Osteoblast (primary cell): ENCODE data around the gene PTPRH. TPM values are rescaled to one million over a fixed set of nuclear protein-coding genes. Genes with fewer than 3 reads are reported as not detected.

ENCODE experiments used
- DNase-seq: peaks from one replicate; pipeline ENCODE4 v3.0.0; 2011; ENCODE audit warnings: low spot score, mixed read lengths; ENCODE audit not compliant: insufficient read length; ENCODE audit errors: missing footprints
- H2AFZ ChIP-seq: 2 replicates; pipeline ENCODE4 v1.6.0; 2011; ENCODE audit warnings: mild to moderate bottlenecking, low read length
- H3K27ac ChIP-seq: 2 replicates; pipeline ENCODE4 v1.5.1; 2011; ENCODE audit warnings: mild to moderate bottlenecking, low read depth, low read length, moderate library complexity
- H3K27me3 ChIP-seq: 2 replicates; pipeline ENCODE4 v1.6.0; 2012; ENCODE audit warnings: mild to moderate bottlenecking, control low read depth, inconsistent platforms, low read length, moderate library complexity; ENCODE audit not compliant: insufficient read depth
- H3K36me3 ChIP-seq: 2 replicates; pipeline ENCODE4 v1.5.1; 2011; ENCODE audit warnings: mild to moderate bottlenecking, low read length, control low read depth, moderate library complexity; ENCODE audit not compliant: insufficient read depth
- H3K4me1 ChIP-seq: 2 replicates; pipeline ENCODE4 v1.5.1; 2011; ENCODE audit warnings: mild to moderate bottlenecking, low read length, control low read depth, moderate library complexity; ENCODE audit not compliant: insufficient read depth
- H3K4me2 ChIP-seq: 2 replicates; pipeline ENCODE4 v1.6.0; 2011; ENCODE audit warnings: mild to moderate bottlenecking, low read length; ENCODE audit not compliant: insufficient read depth
- H3K4me3 ChIP-seq: fragments of 200-600 bp; sonication (generic); 3 replicates; pipeline ENCODE4 v1.5.1; 2012; ENCODE audit warnings: mild to moderate bottlenecking, low read length, inconsistent platforms; ENCODE audit not compliant: insufficient read depth
- H3K79me2 ChIP-seq: 2 replicates; pipeline ENCODE4 v1.6.0; 2012; ENCODE audit warnings: mild to moderate bottlenecking, low read length, control low read depth, inconsistent platforms; ENCODE audit not compliant: insufficient read depth
- H3K9me3 ChIP-seq: 2 replicates; pipeline ENCODE4 v1.5.1; 2011; ENCODE audit warnings: low read depth, low read length, control low read depth
- H4K20me1 ChIP-seq: 2 replicates; pipeline ENCODE4 v1.6.0; 2012; ENCODE audit warnings: mild to moderate bottlenecking, low read length, control low read depth; ENCODE audit not compliant: insufficient read depth
- total RNA-seq: library from RNA; depleted of rRNA; stranded (reverse); fragments of >200 nt; gene quantifications from 2 replicates; pipeline ENCODE4 v1.2.3, GENCODE V29; 2012
- TF ChIP-seq, protein P1 (sequence below): IDR thresholded peaks from 2 replicates; pipeline ENCODE4 v1.5.1; 2011; ENCODE audit warnings: mild to moderate bottlenecking, low read depth, low read length, moderate library complexity; ENCODE audit errors: extremely low read depth

PTPRH gene
- total RNA-seq, 1 donor, result 1.1 TPM

DNA sequence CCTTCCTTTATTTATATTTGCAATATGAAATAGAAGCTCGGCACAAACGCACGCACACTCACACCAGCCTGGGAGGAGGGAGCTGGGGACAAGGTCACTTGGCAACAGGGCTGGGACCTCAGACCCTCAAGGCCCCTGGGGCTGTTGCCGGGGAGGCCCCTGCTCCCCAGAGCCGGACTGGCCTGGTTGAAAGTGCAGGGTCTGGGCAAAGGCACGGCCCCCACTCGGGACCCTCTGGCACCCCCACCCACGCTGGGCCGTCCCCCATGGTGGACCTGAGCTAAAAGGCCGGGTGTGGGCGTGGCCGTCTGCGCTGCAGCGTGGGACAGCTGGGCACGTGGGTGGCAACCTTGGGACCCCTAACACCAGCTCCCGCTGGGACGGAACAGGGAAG, 20.5 kb upstream of the PTPRH start:
- Histone ChIP-seq H3K4me3 (no peak overlapping the region), H3K27me3 (no peaks in the 10 kb centered on the region), H3K9me3 (no peaks in the 10 kb centered on the region), H3K36me3 (peaks cover 38% of the 10 kb centered on the region), H3K4me2 (no peak overlapping the region), H3K4me1 (no peaks in the 10 kb centered on the region), H4K20me1 (peaks cover 26% of the 10 kb centered on the region), H2AFZ (no peak overlapping the region), H3K27ac (no peak overlapping the region), H3K79me2 (no peaks in the 10 kb centered on the region)
- TF ChIP-seq, protein P1, sequence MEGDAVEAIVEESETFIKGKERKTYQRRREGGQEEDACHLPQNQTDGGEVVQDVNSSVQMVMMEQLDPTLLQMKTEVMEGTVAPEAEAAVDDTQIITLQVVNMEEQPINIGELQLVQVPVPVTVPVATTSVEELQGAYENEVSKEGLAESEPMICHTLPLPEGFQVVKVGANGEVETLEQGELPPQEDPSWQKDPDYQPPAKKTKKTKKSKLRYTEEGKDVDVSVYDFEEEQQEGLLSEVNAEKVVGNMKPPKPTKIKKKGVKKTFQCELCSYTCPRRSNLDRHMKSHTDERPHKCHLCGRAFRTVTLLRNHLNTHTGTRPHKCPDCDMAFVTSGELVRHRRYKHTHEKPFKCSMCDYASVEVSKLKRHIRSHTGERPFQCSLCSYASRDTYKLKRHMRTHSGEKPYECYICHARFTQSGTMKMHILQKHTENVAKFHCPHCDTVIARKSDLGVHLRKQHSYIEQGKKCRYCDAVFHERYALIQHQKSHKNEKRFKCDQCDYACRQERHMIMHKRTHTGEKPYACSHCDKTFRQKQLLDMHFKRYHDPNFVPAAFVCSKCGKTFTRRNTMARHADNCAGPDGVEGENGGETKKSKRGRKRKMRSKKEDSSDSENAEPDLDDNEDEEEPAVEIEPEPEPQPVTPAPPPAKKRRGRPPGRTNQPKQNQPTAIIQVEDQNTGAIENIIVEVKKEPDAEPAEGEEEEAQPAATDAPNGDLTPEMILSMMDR, result no peak
- peak; percentile 67 for DNase-seq

DNA sequence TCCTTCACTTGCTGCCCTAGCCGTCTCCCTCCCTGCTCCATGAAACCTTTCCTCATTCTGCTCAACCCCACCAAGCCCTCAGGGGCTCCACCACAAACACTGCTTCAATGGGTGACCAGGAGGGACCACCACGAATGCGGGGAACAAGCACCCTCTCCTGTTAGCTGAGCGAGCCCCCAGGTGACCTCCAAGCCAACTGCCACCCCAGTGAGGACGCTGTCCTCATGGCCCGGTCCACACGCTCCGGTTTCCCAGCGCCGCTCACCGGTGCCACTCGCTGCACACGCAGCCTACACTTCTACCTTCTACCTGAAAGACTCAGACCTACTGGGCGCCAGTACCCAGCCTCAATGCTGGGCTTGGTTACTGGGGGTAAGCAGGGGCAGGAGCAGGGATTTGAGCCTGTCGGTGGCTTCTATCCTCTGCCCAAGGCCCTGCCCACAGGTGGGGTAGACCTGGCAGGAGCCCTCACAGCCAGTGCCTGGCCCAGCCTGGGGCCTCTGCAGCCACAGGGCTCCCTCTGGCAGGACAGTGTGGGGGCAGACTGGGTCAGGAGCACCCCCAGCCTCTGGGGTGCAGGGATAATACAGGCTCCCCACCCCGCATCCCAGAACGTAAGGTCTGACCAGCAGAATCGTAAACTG, 20.0 kb upstream of the PTPRH start:
- Histone ChIP-seq H3K4me2 (no peak overlapping the region), H3K36me3 (peaks cover 33% of the 10 kb centered on the region), H3K27me3 (no peaks in the 10 kb centered on the region), H4K20me1 (peaks cover 20% of the 10 kb centered on the region), H3K4me3 (no peak overlapping the region), H3K4me1 (no peaks in the 10 kb centered on the region), H3K79me2 (no peaks in the 10 kb centered on the region), H3K9me3 (no peaks in the 10 kb centered on the region), H3K27ac (no peak overlapping the region), H2AFZ (no peak overlapping the region)
- TF ChIP-seq, protein P1, result no peak
- DNase-seq, result peak; percentile 64

DNA sequence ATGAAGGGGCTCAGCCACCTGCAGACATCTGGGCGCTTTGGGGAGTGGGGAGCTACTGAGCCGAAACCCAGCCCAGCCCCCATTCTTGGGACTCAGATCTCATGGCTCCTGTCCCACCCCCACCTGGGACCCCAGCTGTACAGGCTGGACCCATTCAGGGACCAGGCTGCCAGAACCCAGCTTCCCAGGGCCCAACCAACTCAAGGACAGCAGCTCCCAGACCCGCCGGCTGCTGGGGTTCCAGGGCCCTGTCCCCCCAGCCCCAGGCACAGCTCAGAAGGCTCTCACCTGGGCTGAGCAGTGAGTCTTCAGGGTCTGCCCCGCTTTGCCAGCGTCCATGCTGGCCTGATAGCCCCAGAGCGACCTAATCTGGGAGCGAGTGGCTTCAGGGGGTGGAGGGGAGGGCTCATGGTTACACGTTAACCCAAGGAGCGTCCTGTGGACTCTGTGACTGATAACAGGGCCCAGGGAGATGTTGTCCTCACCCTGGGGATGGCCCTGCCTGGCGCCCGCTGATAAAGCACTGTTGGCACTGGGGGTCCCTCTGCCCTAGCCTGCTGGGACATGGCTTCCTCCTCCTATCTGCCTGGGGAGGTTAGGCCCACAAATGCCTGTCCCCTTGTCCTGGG, 19.2 kb upstream of the PTPRH start, which contains the start of gene TMEM86B:
Gene TMEM86B (minus strand): TSS at position 361 of the 629 bp plus-strand sequence. CDS start 22 bp downstream, at position 339.
- peak; percentile 77 for DNase-seq
- H3K4me3 ChIP-seq, result no peak within 1 kb of the TSS
- no peak within 1 kb of the TSS for H3K27ac ChIP-seq
- TF ChIP-seq, protein P1, result no peak
- peaks cover 27% of the 10 kb centered on the region for H3K36me3 ChIP-seq
- no peak within 1 kb of the TSS for H2AFZ ChIP-seq
- H3K27me3 ChIP-seq, result no peaks in the 10 kb centered on the region
- H3K4me1 ChIP-seq, result no peaks in the 10 kb centered on the region
- peaks cover 18% of the 10 kb centered on the region for H4K20me1 ChIP-seq
- no peaks in the 10 kb centered on the region for H3K79me2 ChIP-seq
- H3K9me3 ChIP-seq, result no peaks in the 10 kb centered on the region
- no peak within 1 kb of the TSS for H3K4me2 ChIP-seq

DNA sequence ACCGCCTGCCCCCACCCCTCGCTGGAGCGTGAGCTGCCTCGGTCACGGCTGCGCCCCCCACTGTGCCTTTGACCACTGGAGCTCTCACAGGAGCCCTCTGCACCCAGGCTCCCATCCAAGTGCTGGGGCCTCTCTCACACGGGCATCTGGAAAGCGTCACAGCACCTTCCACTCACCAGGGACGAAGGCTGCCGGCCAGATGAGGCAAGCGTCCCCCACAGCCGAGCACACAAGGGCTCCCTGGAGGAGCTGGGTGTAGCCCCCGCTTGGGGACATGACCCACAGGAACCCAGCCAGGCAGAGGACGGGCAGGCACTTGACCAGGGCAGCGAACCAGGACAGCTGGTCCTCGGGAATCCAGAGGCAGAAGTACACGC, 18.7 kb upstream of the PTPRH start:
- H3K27ac ChIP-seq, result no peak overlapping the region
- H3K9me3 ChIP-seq, result no peaks in the 10 kb centered on the region
- TF ChIP-seq, protein P1, result no peak
- no peaks in the 10 kb centered on the region for H3K27me3 ChIP-seq
- H3K36me3 ChIP-seq, result peaks cover 22% of the 10 kb centered on the region
- DNase-seq, result no peak
- H2AFZ ChIP-seq, result no peak overlapping the region
- no peak overlapping the region for H3K4me3 ChIP-seq
- H3K79me2 ChIP-seq, result no peaks in the 10 kb centered on the region
- H4K20me1 ChIP-seq, result peaks cover 18% of the 10 kb centered on the region
- H3K4me2 ChIP-seq, result no peak overlapping the region
- no peaks in the 10 kb centered on the region for H3K4me1 ChIP-seq
